HG03060 (cell line): ENCODE results near the gene DENND2A.

ENCODE experiments used
- ATAC-seq: cut with Tn5 transposase; IDR thresholded peaks from one replicate; pipeline ENCODE4 v1.9.1; 2021; ENCODE audit warnings: low read depth, moderate number of reproducible peaks; ENCODE audit not compliant: unreplicated experiment

Gene DENND2A

GRCh38 chr7:140478246-140479061 is 162.2 kb downstream of the DENND2A start:
- no peak for ATAC-seq

GRCh38 chr7:140476698-140477261 is 163.8 kb downstream of the DENND2A start:
- ATAC-seq, result no peak

DNA sequence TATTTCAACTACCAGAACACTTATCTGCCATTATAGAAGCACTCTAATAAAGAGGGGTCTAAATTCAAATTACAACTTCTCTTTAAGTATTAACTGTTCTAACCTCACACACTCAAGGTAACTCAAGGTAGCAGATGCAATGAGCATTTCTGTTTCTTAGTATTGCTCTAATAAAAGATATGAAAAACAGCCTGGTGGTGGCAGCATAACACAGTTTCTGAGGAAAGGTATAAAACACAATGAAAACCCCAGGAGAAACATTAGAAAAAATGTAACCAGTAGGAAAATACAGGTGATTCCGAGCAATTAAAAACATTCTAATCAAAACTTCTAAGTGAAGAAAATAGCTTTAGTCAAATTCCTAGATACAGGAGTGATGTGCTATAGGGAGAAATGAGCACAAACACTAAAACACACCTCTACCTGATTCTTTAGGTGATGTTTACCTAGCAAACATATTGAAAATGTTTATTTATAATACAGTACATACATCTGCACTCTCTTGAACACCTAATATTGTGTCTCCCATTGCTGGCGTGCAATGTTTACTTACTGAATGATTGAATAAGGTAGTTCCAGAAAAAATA is 164.8 kb downstream of the DENND2A start:
- no peak for ATAC-seq
